H1 (cell line): ENCODE results near the gene CPZ. TPM values are rescaled to one million over a fixed set of nuclear protein-coding genes. Genes with fewer than 3 reads are reported as not detected.
A peak's percentile ranks its signal among the peaks of the same experiment; 100 is the strongest.

Source experiments
- CTCF ChIA-PET: fragments of 300-600 bp; sonication (Branson Sonifier 250); formaldehyde crosslinking; loops from one replicate; lab custom pipeline; 2021; ENCODE audit not compliant: partially characterized antibody; lab: Charles Lee
- POLR2A ChIA-PET: fragments of 300-600 bp; sonication (Branson Sonifier 250); formaldehyde crosslinking; loops from one replicate; lab custom pipeline; 2021; ENCODE audit warnings: inconsistent platforms; ENCODE audit not compliant: partially characterized antibody; lab: Charles Lee
- DNase-seq, 2 experiments: peaks; one replicate each; pipeline versions ENCODE4 v3.0.0 to v3.0.0-alpha.2; 2010 to 2022; ENCODE audit warnings: low spot score in 2 of 2, low read depth in 1 of 2, mixed read lengths in 1 of 2
- FAIRE-seq: peaks from 2 replicates; lab custom pipeline; 2011; peaks lifted over from hg19 to GRCh38; lab: Jason Lieb, UNC
- H2AFZ ChIP-seq: 2 replicates; pipeline ENCODE4 v1.8.1; 2012; ENCODE audit warnings: low read length, inconsistent platforms
- H2AK5ac ChIP-seq: 2 replicates; pipeline ENCODE4 v1.6.1; 2013; ENCODE audit warnings: low read depth, low read length
- H2BK120ac ChIP-seq: replicated peaks from 2 replicates; pipeline ENCODE3; 2013; ENCODE audit warnings: low read depth, low read length, inconsistent platforms
- H2BK12ac ChIP-seq: 2 replicates; pipeline ENCODE4 v1.6.1; 2013; ENCODE audit warnings: low read depth, low read length
- H2BK15ac ChIP-seq: 2 replicates; pipeline ENCODE4 v1.6.1; 2013; ENCODE audit warnings: low read length
- H2BK20ac ChIP-seq: 2 replicates; pipeline ENCODE4 v1.6.1; 2013; ENCODE audit warnings: low read length
- H2BK5ac ChIP-seq: 2 replicates; pipeline ENCODE4 v1.6.1; 2013; ENCODE audit warnings: low read depth, low read length
- H3K14ac ChIP-seq: 2 replicates; pipeline ENCODE4 v1.6.1; 2013; ENCODE audit warnings: inconsistent platforms; ENCODE audit not compliant: insufficient read length
- H3K18ac ChIP-seq: 2 replicates; pipeline ENCODE4 v1.6.1; 2013; ENCODE audit warnings: low read length; ENCODE audit errors: extremely low read depth
- H3K23ac ChIP-seq: 2 replicates; pipeline ENCODE4 v1.6.1; 2013; ENCODE audit warnings: inconsistent platforms; ENCODE audit not compliant: insufficient read length
- H3K23me2 ChIP-seq: 2 replicates; pipeline ENCODE4 v1.6.1; 2013; ENCODE audit warnings: low read depth, low read length
- H3K27ac ChIP-seq: 2 replicates; pipeline ENCODE4 v1.6.1; 2011; ENCODE audit warnings: low read depth, low read length, inconsistent platforms
- H3K27me3 ChIP-seq, 4 experiments: replicated peaks in 1 of 4; 1 replicate in 1 of 4; 2 replicates in 3 of 4; pipeline versions ENCODE4 v1.6.1 to v1.8.1; 2011 to 2013; ENCODE audit warnings: low read length in 3 of 4, mild to moderate bottlenecking in 3 of 4, inconsistent platforms in 2 of 4, mixed read lengths in 2 of 4, moderate library complexity in 1 of 4; ENCODE audit not compliant: control insufficient read depth in 3 of 4, insufficient read depth in 3 of 4; ENCODE audit errors: extremely low read depth in 1 of 4
- H3K36me3 ChIP-seq, 4 experiments: 2 replicates each; pipeline versions ENCODE4 v1.6.1 to v1.8.1; 2011 to 2013; ENCODE audit warnings: mild to moderate bottlenecking in 4 of 4, low read length in 3 of 4, moderate library complexity in 2 of 4, control low read depth in 1 of 4, inconsistent platforms in 1 of 4; ENCODE audit not compliant: insufficient read depth in 4 of 4, control insufficient read depth in 2 of 4
- H3K4ac ChIP-seq: replicated peaks from 2 replicates; pipeline ENCODE3; 2013; ENCODE audit warnings: low read length, low read depth, mixed read lengths, inconsistent platforms; ENCODE audit not compliant: insufficient read length
- H3K4me1 ChIP-seq, 4 experiments: replicated peaks in 1 of 4; 1 replicate in 1 of 4; 2 replicates in 3 of 4; pipeline versions ENCODE4 v1.6.1 to v1.8.1; 2011 to 2013; ENCODE audit warnings: low read length in 3 of 4, inconsistent platforms in 2 of 4, mixed read lengths in 1 of 4; ENCODE audit not compliant: insufficient read depth in 4 of 4, control insufficient read depth in 3 of 4
- H3K4me2 ChIP-seq, 2 experiments: 2 replicates each; pipeline versions ENCODE4 v1.6.1 to v1.8.1; 2011 to 2013; ENCODE audit warnings: low read depth in 2 of 2, low read length in 2 of 2, control low read depth in 1 of 2, inconsistent platforms in 1 of 2, mild to moderate bottlenecking in 1 of 2; ENCODE audit not compliant: insufficient read depth in 1 of 2
- H3K4me3 ChIP-seq, 4 experiments: fragments of 200-600, 300-600 bp in 1 of 4; sonication (generic), shearing (Covaris generic), sonication (Bioruptor Twin) in 1 of 4; 2 replicates each; pipeline versions ENCODE4 v1.5.1 to v1.8.1; 2011 to 2016; ENCODE audit warnings: low read length in 4 of 4, low read depth in 3 of 4, control low read depth in 2 of 4, inconsistent platforms in 2 of 4, mild to moderate bottlenecking in 2 of 4, mixed read lengths in 1 of 4, moderate library complexity in 1 of 4; ENCODE audit not compliant: insufficient read depth in 2 of 4; ENCODE audit errors: extremely low read depth in 1 of 4
- H3K56ac ChIP-seq: replicated peaks from 2 replicates; pipeline ENCODE3; 2013; ENCODE audit warnings: low read depth, mild to moderate bottlenecking, mixed read lengths, low read length, inconsistent platforms; ENCODE audit not compliant: insufficient read length
- H3K79me1 ChIP-seq: 2 replicates; pipeline ENCODE4 v1.6.1; 2013; ENCODE audit warnings: low read depth, low read length, control low read depth
- H3K79me2 ChIP-seq, 2 experiments: 2 replicates each; pipeline versions ENCODE4 v1.6.1 to v1.8.1; 2012 to 2013; ENCODE audit warnings: low read length in 2 of 2, mild to moderate bottlenecking in 2 of 2, inconsistent platforms in 1 of 2; ENCODE audit not compliant: insufficient read depth in 2 of 2, control insufficient read depth in 1 of 2
- H3K9ac ChIP-seq, 4 experiments: replicated peaks in 1 of 4; 1 replicate in 1 of 4; 2 replicates in 3 of 4; pipeline versions ENCODE4 v1.6.1 to v1.8.1; 2011 to 2013; ENCODE audit warnings: low read depth in 3 of 4, low read length in 3 of 4, control low read depth in 2 of 4, mild to moderate bottlenecking in 2 of 4, moderate library complexity in 2 of 4, inconsistent platforms in 1 of 4; ENCODE audit errors: extremely low read depth in 1 of 4
- H3K9me3 ChIP-seq, 2 experiments: 2 replicates each; pipeline versions ENCODE4 v1.6.1 to v1.8.1; 2012 to 2013; ENCODE audit warnings: mild to moderate bottlenecking in 2 of 2, moderate library complexity in 2 of 2, control low read depth in 1 of 2, inconsistent platforms in 1 of 2, low read depth in 1 of 2, low read length in 1 of 2, mixed read lengths in 1 of 2; ENCODE audit not compliant: insufficient read depth in 2 of 2
- H4K20me1 ChIP-seq, 2 experiments: replicated peaks in 1 of 2; 2 replicates each; pipeline versions ENCODE3 to v1.8.1; 2011 to 2013; ENCODE audit warnings: inconsistent platforms in 2 of 2, low read length in 2 of 2, mild to moderate bottlenecking in 1 of 2; ENCODE audit not compliant: insufficient read depth in 2 of 2, control insufficient read depth in 1 of 2
- H4K5ac ChIP-seq: 2 replicates; pipeline ENCODE4 v1.6.1; 2013; ENCODE audit warnings: low read length, low read depth, mixed read lengths, inconsistent platforms; ENCODE audit not compliant: insufficient read length
- H4K8ac ChIP-seq: 2 replicates; pipeline ENCODE4 v1.8.0; 2013; ENCODE audit warnings: mild to moderate bottlenecking, moderate library complexity, low read length, inconsistent platforms; ENCODE audit not compliant: insufficient read depth; ENCODE audit errors: extremely low read depth
- H4K91ac ChIP-seq: replicated peaks from 2 replicates; pipeline ENCODE3; 2013; ENCODE audit warnings: low read length, mixed read lengths, inconsistent platforms; ENCODE audit not compliant: insufficient read length
- CTCF ChIP-seq, 3 experiments: IDR thresholded peaks; 1 replicate in 2 of 3; 2 replicates in 1 of 3; pipeline versions ENCODE4 v1.5.1 to v1.6.1; 2011; ENCODE audit warnings: low read length in 3 of 3, mild to moderate bottlenecking in 3 of 3, inconsistent platforms in 2 of 3, low read depth in 1 of 3, moderate library complexity in 1 of 3; ENCODE audit not compliant: insufficient read depth in 1 of 3; ENCODE audit errors: control extremely low read depth in 1 of 3
- HDAC2 ChIP-seq, 2 experiments: fragments of 300-600 bp in 1 of 2; sonication (generic) in 1 of 2; IDR thresholded peaks; 2 replicates each; pipeline ENCODE4 v1.6.1; 2011 to 2012; ENCODE audit warnings: low read depth in 2 of 2, low read length in 2 of 2, mild to moderate bottlenecking in 2 of 2, moderate library complexity in 2 of 2, borderline replicate concordance in 1 of 2, inconsistent platforms in 1 of 2
- NRF1 ChIP-seq: IDR thresholded peaks from 2 replicates; pipeline ENCODE4 v1.6.1; 2011; ENCODE audit warnings: mild to moderate bottlenecking, low read depth, low read length, improper control_type of control experiment
- WGBS, 2 experiments: shearing (Covaris generic) in 1 of 2; methylation state at CpG; one replicate each; pipeline versions ENCODE4 v1.1.6 to v1.1.7; 2013 to 2015; ENCODE audit warnings: low lambda C conversion rate in 2 of 2, mixed read lengths in 2 of 2, inconsistent platforms in 1 of 2, low coverage in 1 of 2, missing lambda C conversion rate in 1 of 2; ENCODE audit not compliant: insufficient replicate concordance in 2 of 2, insufficient coverage in 1 of 2, insufficient read length in 1 of 2; ENCODE audit errors: extremely low coverage in 1 of 2, missing lambda C conversion rate in 1 of 2; 5-methylcytosine and 5-hydroxymethylcytosine counted together
- polyA plus RNA-seq, 7 experiments: library from polyadenylated mRNA; depleted of rRNA in 3 of 7; stranded (reverse) in 5 of 7; unstranded in 2 of 7; fragments of >200 nt in 5 of 7; fragments of 200-250 nt in 2 of 7; gene quantifications; 1 replicate in 5 of 7; 2 replicates in 1 of 7; 4 replicates in 1 of 7; pipeline versions ENCODE4 v1.2.1 to v1.2.3, GENCODE V29; 2011 to 2013; ENCODE audit warnings: missing spikeins in 2 of 7, mixed read lengths in 2 of 7
- total RNA-seq: library from RNA; stranded (reverse); fragmentation: NEBNext Ultra II Directional; extraction: Animal tissue kit (Norgen Biotek cat#: 25700); gene quantifications from 2 replicates; pipeline ENCODE4 v1.2.1, GENCODE V29; 2021

The CPZ gene
- total and polyA plus RNA-seq, 2 of the 8 experiments (the other 6 are each of a cell fraction or from before 2014, with no cell fraction given): 28.8 to 40.7 TPM

DNA sequence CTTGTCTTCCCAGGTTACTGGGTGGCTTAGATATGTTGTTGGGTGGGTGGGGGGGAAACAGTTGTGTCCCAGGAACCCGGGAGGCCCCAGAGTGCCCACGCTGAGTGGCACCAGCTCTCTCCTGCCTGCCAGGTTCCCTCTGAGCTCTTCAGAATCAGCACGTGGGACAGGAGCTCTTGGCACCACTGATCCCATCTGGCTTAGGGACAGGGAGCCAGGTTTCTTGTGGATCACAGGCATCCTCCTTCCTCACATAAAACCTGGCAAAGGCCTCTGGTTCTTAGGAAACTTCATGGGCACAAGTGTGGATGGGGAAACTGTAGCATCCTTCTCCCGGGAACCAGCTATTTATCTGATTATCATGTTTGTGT, 8.9 kb upstream of the CPZ start:
- peaks cover 12% of the 10 kb centered on the region; the same call in 1 of the 2 replicates for H3K23me2 ChIP-seq
- H4K8ac ChIP-seq: no peak overlapping the region
- no peak overlapping the region for H2BK5ac ChIP-seq
- H3K14ac ChIP-seq: no peak overlapping the region
- no peaks in the 10 kb centered on the region for H3K79me1 ChIP-seq
- H3K23ac ChIP-seq: no peak overlapping the region
- H3K4me2 ChIP-seq: no peak overlapping the region
- H2BK15ac ChIP-seq: no peak overlapping the region
- no peak overlapping the region for H3K4me3 ChIP-seq
- H3K27ac ChIP-seq: no peak overlapping the region
- no peak overlapping the region for H2AK5ac ChIP-seq
- H2AFZ ChIP-seq: no peak overlapping the region
- no peaks in the 10 kb centered on the region for H3K9me3 ChIP-seq
- H3K4ac ChIP-seq: no peak overlapping the region
- H3K56ac ChIP-seq: no peak overlapping the region
- WGBS, 2 experiments: 92% methylated on average over 4 of the region's 4 CpGs; no CpG with 5 or more reads in 1 of the 2 experiments
- H3K27me3 ChIP-seq: peaks cover 3 to 16% (median 15%) of the 10 kb centered on the region in 4 experiments
- no peak for DNase-seq
- peaks cover 1 to 6% of the 10 kb centered on the region in 2 experiments for H4K20me1 ChIP-seq
- CTCF ChIA-PET: interaction anchor here (0.7 to 8.8 kb wide), 10 partner anchors 9 to 114 kb away, joined by 3 to 66 read pairs (median 4); partner anchors contain the start of gene CPZ
- no peak for FAIRE-seq
- H2BK120ac ChIP-seq: no peak overlapping the region
- POLR2A ChIA-PET: interaction anchor here (0.9 kb wide), 1 partner anchor 16 kb away, joined by 4 read pairs; no protein-coding TSS in a partner anchor
- no peak overlapping the region for H4K5ac ChIP-seq
- H3K9ac ChIP-seq: no peak overlapping the region
- peaks cover 0 to 22% (median 16%) of the 10 kb centered on the region in 4 experiments; a peak in 6 of 7 replicates for H3K4me1 ChIP-seq
- H2BK12ac ChIP-seq: 0 out of 2 replicates have a peak overlapping the region, but pooled peaks have one; percentile 39
- no peak for TF ChIP-seq HDAC2 (IDR thresholded peaks at IDR 0.05; ENCODE audit: borderline replicate concordance in 1 of 2, low read depth in 2 of 2, low read length in 2 of 2)
- TF ChIP-seq CTCF (IDR thresholded peaks at IDR 0.05; ENCODE audit: control extremely low read depth in 1 of 3, insufficient read depth in 1 of 3, low read depth in 1 of 3, low read length in 3 of 3): no peak
- no peak for TF ChIP-seq NRF1
- no peak overlapping the region for H4K91ac ChIP-seq
- no peak overlapping the region for H3K18ac ChIP-seq
- H3K79me2 ChIP-seq: no peaks in the 10 kb centered on the region
- no peak overlapping the region for H2BK20ac ChIP-seq
- no peaks in the 10 kb centered on the region for H3K36me3 ChIP-seq
